ENCODE results near the gene PKD1L1.

DNA sequence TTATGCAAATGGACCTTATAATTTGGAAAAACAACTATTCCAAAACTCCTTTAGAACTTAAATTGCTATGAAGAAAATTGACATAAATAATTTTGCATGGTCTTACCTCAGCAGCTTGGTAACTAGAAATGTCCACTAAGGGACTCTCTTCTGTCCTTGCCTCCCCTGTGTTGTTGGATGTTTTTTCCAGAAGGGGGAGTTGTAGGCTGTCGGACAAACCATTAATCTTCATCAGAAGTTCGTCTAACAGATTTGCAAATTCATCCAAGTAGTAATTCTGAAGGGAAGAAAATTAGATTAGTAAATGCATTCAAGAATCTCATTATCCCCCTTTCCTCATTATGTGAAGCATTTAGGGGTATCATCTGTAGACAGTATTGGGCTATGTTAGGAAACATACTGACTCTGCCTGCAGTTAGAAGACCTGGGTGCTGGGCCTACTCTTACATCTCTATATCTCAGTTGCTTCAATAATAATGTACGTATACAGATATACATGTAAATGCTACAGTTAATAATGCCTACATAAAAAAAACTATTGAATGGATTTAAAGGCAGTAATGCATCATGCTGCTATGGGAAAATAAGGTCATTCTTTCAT is 155.6 kb downstream of the PKD1L1 start:
- TF ChIP-seq YY1 (IDR thresholded peaks at IDR 0.05; ENCODE audit: insufficient read depth, insufficient read length) (no peak), ZNF274 (IDR thresholded peaks at IDR 0.05; ENCODE audit: low read depth, low read length) (no peak), SUZ12 (IDR thresholded peaks at IDR 0.05; ENCODE audit: extremely low read depth, insufficient read depth, insufficient read length) (no peak)

All from NT2/D1 (cell line).